Stimulated activated CD8-positive, alpha-beta memory T cell treated with anti-CD3 and anti-CD28 coated beads, Interleukin-7, amount 100 ng/mL, for 24 hours (primary cell): ENCODE measurements around the gene HYDIN.

Experiments used
- DNase-seq: peaks from one replicate; pipeline ENCODE4 v3.0.0-alpha.2; 2020; ENCODE audit warnings: low read depth

HYDIN gene

GRCh38 chr16:71230122-71230845 is at the start of gene HYDIN:
TSS of gene HYDIN (minus strand) at chr16:71230722. CDS start at chr16:71186895, 43,827 bp downstream.
- no peak for DNase-seq

- DNase-seq: no peak
Observed at GRCh38 chr16:71276589-71277334, 46.2 kb upstream of the HYDIN start.

- no peak for DNase-seq
Observed at GRCh38 chr16:71273384-71273783, 42.9 kb upstream of the HYDIN start.

- no peak for DNase-seq
Observed at GRCh38 chr16:71264299-71264698, 33.8 kb upstream of the HYDIN start.

GRCh38 chr16:71263582-71263981 is 33.1 kb upstream of the HYDIN start:
- DNase-seq: no peak

GRCh38 chr16:71262391-71262790 is 31.9 kb upstream of the HYDIN start:
- DNase-seq: no peak

GRCh38 chr16:71260995-71261394 is 30.5 kb upstream of the HYDIN start:
- DNase-seq: no peak

GRCh38 chr16:71259086-71259485 is 28.6 kb upstream of the HYDIN start:
- no peak for DNase-seq

- DNase-seq: no peak
Observed at GRCh38 chr16:71258372-71258771, 27.9 kb upstream of the HYDIN start.

- no peak for DNase-seq
Observed at GRCh38 chr16:71257768-71258167, 27.2 kb upstream of the HYDIN start.

GRCh38 chr16:71255721-71256120 is 25.2 kb upstream of the HYDIN start:
- DNase-seq: no peak

GRCh38 chr16:71254832-71255525 is 24.5 kb upstream of the HYDIN start:
- no peak for DNase-seq

- DNase-seq: no peak
Observed at GRCh38 chr16:71250461-71251235, 20.1 kb upstream of the HYDIN start.

- DNase-seq: no peak
Observed at GRCh38 chr16:71249399-71249798, 18.9 kb upstream of the HYDIN start.

- DNase-seq: no peak
Observed at GRCh38 chr16:71247478-71247877, 17.0 kb upstream of the HYDIN start.

GRCh38 chr16:71246309-71246708 is 15.8 kb upstream of the HYDIN start:
- no peak for DNase-seq

- no peak for DNase-seq
Observed at GRCh38 chr16:71244521-71244920, 14.0 kb upstream of the HYDIN start.

GRCh38 chr16:71242601-71243000 is 12.1 kb upstream of the HYDIN start:
- DNase-seq: no peak

- DNase-seq: no peak
Observed at GRCh38 chr16:71242036-71242435, 11.5 kb upstream of the HYDIN start.

- DNase-seq: no peak
Observed at GRCh38 chr16:71229344-71229743, 1.2 kb downstream of the HYDIN start.

- DNase-seq: no peak
Observed at GRCh38 chr16:71226229-71227141, 4.0 kb downstream of the HYDIN start.
